ENCODE measurements around the gene METAP2.
"Not testable (repeated sequence)": the region's sequence is repeated elsewhere in the genome, so short reads cannot be mapped to it uniquely, and the experiment has no call there.

The METAP2 gene

GRCh38 chr12:95462551-95462950, 11.4 kb upstream of the METAP2 start:
- no peak for DNase-seq (ENCODE audit: low read depth, low spot score)

DNA sequence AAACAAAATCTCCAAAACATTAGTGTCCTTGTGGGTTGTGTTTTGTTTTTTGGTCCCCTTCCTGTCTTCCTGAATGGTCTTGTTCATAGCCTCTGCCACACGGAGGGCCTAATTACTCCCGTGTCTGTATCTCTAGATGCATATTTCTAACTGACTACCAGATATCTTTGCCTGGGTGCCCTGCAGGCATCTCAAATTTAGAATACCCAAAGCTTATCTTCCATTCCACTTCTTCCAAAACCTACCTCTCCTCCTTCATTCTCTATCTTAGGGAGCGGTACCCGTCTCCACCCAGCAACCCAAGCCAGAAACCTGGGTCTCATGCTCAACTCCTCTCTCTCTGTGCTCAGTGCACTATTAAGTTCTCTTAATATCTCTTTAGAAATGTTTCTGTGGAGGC, 10.9 kb upstream of the METAP2 start:
- no peak for DNase-seq (ENCODE audit: low read depth, low spot score)

DNA sequence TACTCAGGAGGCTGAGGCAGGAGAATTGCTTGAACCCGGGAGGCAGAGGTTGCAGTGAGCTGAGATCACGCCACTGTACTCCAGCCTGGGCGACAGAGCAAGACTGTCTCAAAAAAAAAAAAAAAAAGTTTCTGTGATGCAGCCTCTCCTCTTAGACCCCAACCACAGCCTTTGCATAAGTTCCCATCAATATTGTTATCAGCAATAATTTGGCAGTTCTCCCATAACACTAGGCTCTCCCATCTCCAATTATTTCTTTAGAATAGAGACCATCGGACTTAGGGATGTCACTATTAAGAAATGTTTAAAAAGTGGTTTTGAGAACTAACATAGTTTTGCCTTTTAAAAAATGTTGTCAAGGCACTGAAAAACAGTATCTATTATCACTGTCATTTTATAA, 10.2 kb upstream of the METAP2 start:
- DNase-seq (ENCODE audit: low read depth, low spot score): not testable (repeated sequence)

GRCh38 chr12:95465275-95465674, 8.7 kb upstream of the METAP2 start:
- no peak for DNase-seq (ENCODE audit: low read depth, low spot score)

DNA sequence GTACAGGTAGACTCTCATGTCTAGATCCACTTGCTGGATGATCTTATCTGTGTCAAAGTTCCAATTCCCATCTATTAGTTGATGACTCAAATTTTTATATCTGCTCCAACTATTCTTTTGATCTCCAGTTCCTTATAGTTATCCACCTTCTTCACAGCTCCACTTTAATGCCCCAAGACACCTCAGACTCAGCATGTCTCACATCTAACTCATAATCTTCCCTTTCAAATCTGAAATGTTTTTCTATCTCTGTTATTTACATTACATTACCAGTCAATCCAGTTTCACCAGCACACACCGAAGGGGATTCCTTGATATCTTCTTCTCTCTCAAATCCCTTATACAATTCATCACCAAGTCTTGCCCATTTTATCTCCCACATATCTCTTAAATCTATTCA, 3.7 kb upstream of the METAP2 start:
- DNase-seq (ENCODE audit: low read depth, low spot score): no peak

DNA sequence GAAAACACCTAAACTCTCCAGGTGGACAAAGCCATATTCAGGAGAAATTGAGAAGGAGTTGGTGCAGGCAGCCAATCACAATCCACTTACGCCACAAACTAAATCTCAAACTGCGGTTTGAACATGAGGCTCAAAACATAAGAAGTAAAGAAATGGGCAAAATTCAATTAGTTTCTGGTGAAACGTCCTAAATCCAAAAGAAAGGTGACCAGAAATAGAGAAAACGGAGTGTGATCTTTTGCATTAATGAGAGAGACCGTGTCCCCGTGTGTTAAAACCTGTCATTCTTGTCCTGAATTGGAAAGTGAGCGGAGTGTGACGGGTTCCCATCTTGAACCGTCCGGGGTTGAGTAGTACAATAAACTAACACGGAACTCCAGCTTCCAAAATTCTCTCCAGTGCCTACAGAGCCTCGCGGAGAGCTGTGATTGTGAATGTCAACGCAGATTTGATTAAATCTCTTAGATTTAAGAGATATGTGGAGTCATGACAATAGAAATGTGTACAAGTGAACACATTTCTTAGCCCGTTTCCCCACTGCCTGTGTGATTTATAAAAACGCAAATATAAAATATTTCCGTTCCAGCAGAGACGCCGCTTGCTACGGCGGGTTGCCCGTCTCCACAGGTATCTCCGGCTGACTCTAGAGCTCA, 595 bp upstream of the METAP2 start:
- no peak for DNase-seq (ENCODE audit: low read depth, low spot score)

DNA sequence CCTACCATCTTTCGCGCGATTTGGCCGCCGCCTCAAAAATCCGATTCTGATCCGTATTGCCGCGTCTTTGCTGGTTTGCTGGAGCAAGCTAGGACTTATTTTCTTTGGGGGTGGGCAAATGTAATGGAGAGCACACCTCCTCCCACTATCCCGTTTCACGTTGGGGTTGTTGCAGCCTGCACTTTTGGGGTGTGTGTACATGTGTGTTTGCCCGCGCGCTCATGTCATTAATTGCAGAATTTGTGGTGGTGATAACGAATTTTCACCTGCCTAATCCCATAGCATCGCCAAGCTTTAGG, 657 bp downstream of the METAP2 start:
- DNase-seq (ENCODE audit: low read depth, low spot score): no peak

- DNase-seq (ENCODE audit: low read depth, low spot score): no peak
These were observed 6.3 kb downstream of the METAP2 start for GRCh38 chr12:95480230-95480629.

DNA sequence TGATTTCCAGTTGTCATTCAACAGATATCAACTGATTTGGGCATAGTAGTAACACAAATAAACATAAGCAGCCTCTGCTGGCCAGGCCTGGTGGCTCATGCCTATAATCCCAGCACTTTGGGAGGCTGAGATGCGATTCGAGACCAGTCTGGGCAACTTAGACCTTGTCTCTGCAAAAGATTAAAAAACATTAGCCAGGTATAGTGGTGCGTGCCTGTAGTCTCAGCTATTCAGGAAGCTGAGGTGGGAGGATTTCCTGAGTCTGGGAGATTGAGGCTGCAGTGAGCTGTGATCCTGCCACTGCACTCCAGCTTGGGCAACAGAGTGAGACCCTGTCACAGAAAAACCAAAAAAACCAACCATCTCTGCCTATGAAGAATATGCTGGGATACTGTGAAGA, 7.1 kb downstream of the METAP2 start:
- no peak for DNase-seq (ENCODE audit: low read depth, low spot score)

- DNase-seq (ENCODE audit: low read depth, low spot score): no peak
These were observed 7.9 kb downstream of the METAP2 start for GRCh38 chr12:95481888-95482287.

DNA sequence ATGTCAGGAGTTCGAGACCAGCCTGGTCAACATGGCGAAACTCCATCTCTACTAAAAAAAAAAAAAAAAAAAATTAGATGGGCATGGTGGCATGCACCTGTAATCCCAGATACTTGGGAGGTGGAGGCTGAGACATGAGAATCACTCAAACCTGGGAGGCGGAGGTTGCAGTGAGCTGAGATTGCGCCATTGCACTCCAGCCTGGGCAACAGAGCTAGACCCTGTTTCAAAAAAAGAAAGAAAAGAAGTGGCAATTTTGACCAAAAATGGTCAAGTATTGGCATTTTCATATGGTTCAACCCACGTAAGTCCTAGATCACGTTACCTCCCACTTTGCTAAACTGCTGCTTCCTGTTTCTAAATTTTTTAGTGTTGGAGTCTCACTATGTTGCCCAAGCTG, 8.6 kb downstream of the METAP2 start:
- DNase-seq (ENCODE audit: low read depth, low spot score): not testable (repeated sequence)

DNA sequence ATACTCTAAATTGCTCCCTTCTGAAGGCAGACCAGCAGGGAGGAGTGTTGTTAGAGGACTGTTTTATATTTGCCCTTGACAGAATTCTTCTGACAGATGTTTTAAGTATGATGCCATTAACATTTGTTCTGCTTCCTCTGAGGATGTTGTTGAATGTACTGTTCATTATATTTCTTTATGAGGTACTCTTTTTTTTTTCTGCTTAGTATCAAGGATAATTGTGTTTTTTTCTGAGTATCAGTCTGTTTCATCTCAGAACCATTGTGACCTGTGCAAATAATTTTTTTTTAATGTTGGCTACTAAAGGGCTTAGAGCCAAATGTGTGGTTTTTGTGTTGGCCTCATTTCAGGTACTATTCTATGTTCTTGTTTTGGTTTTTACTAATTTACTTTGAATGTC, 10.6 kb downstream of the METAP2 start:
- DNase-seq (ENCODE audit: low read depth, low spot score): no peak

DNA sequence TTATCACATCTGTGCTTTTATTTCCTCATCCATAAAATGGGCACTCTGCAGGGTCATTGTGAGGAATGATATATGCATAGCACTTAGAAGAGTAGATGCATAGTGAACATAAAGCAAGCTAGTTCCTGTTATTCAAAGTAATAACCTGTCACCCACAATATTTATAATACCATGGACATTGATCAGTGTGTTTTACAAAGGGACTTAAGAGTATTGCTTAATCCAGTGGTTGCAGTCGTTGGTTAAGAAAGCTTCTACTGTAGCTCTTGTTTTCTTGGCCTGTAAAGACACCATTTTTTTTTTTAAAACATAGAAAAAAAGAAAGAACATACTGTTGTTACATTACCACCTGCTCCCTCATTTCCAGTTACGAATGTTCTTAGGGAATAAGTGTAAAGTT, 13.1 kb downstream of the METAP2 start:
- DNase-seq (ENCODE audit: low read depth, low spot score): no peak

DNA sequence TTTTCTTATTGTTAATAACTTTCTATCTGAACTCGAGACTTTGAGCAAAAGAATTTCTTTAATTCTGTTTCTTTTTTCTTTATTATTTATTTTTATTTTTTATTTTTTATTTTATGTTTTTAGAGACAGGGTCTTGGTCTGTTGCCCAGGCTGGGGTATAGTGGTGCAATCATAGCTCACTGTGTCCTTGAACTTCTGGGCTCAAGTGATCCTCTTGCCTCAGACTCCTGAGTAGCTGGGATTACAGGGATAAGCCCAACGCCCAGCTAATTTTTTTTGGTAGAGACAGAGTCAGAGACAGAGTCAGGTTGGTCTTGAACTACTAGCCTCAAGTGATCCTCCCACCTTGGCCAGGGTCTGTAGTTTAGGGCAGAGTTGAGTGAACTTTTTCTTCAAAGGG, 18.5 kb downstream of the METAP2 start:
- no peak for DNase-seq (ENCODE audit: low read depth, low spot score)

- no peak for DNase-seq (ENCODE audit: low read depth, low spot score)
These were observed 20.9 kb downstream of the METAP2 start for GRCh38 chr12:95494888-95495287.

DNA sequence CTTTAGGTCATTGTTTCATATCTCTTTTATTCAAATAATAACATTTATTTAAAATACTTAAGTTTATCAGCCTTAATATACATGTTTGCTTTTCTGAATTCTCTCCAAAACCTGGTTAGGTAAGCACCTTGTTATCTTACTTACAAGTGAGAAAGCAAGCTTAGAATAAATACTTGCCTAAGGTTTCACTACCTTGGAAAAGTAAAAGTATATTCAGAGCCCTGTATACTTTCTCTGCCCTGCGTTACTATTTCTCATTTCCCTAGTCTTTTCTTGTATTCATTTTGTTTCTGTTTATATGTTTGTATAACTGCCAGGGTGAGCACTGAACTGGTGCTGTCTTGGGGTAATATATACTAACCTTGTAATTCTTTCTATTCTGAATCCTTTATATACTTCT, 21.5 kb downstream of the METAP2 start:
- no peak for DNase-seq (ENCODE audit: low read depth, low spot score)

GRCh38 chr12:95497031-95497430, 23.1 kb downstream of the METAP2 start:
- no peak for DNase-seq (ENCODE audit: low read depth, low spot score)

DNA sequence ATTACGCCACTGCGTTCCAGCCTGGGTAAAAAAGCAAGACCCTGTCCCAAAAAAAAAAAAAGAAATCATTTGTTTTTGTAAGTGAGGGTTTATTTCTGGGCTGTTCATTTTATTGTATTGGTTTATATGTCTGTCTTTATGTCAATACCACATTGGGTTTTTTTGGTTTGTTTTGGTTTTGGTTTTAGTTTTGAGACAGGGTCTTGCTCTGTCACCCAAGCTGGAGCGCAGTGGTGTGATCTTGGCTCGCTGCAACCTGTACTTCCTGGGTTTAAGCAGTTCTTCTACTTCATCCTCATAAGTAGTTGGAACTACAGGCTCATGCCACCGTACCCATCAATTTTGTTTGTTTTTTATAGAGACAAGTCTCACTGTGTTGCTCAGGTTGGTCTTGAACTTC, 25.0 kb downstream of the METAP2 start:
- DNase-seq (ENCODE audit: low read depth, low spot score): no peak

DNA sequence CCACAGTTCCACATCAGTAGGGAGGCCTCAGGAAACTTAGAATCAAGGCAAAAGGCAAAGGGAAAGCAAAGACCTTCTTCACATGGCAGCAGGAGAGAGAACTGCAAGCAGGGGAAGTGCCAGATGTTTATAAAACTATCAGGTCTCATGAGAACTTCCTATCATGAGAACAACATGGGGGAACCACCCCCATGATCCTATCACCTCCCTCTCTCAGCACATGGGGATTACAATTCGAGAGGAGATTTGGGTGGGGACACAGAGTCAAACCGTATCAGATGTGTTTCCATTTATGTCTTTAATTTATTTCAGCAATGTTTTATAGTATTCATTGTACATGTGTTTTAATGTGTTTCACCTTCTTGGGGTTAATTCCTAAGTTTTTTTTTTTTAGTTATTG, 25.8 kb downstream of the METAP2 start:
- DNase-seq (ENCODE audit: low read depth, low spot score): no peak

DNA sequence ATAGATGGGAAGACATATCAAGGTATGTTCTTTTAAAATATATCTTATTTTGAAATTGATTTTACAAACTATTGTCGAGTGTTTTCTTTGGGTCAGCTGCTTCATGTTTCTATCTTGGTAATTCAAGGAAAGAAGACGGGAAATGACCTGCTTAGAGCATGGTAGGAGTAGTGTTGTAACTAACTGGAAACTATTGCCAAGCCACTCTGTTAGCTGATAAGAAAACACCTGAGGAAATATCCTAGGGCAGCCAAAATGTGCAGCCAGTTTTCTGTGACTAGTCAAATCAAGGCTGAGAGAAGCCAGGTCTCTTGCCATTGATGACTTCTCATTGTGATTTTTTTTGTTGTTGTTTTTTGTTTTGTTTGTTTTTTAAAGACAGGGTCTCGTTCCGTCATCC, 30.2 kb downstream of the METAP2 start:
- no peak for DNase-seq (ENCODE audit: low read depth, low spot score)

DNA sequence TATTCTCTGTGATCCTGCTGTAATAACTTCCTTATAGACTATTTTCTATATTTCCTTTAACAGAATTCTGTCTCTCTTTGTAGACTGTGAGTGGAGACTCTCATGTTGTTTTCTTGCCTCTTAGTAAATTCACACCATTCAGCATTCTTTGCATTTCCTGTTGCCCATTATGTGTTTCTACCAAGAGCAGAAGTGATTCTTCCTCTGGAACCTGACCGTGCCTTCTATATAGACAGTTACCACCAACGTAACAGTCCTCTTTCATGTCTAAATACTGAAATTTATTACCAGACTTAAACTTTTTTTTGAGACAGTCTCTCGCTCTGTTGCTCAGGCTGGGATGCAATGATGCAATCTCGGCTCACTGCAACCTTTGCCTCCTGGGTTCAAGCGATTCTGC, 31.1 kb downstream of the METAP2 start:
- DNase-seq (ENCODE audit: low read depth, low spot score): no peak

GRCh38 chr12:95506707-95507523, 33.0 kb downstream of the METAP2 start:
- DNase-seq (ENCODE audit: low read depth, low spot score): no peak

DNA sequence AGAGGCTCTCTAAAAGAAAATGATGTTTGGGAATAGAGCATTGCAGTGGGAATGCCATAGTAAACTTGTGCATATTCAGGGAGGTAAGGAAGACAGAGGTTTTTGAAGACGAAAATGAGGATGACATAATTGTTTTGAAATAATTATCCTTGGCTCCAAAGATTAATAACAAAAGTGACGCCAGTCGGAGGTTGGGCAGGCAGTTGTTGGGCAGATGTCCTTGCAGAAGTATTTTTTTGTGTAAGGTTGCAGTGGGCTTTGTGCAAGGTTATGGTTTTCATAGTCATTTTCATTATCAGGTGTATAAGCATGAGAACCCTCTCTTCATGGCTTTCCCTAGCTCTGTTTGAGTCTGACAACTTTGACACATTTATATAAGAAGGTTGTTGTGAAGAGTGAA, 35.3 kb downstream of the METAP2 start:
- no peak for DNase-seq (ENCODE audit: low read depth, low spot score)

- no peak for DNase-seq (ENCODE audit: low read depth, low spot score)
These were observed 38.0 kb downstream of the METAP2 start for GRCh38 chr12:95511977-95512376.

Measured in activated naive CD8-positive, alpha-beta T cell treated with anti-CD3 and anti-CD28 coated beads, Interleukin-2, amount 50 U/mL, for 16 hours (primary cell).